A549 treated with RU486 at 1 μM for 4 hours (cell line): ENCODE measurements around the gene TXK. TPM values are rescaled to one million over a fixed set of nuclear protein-coding genes. Genes with fewer than 3 reads are reported as not detected.

Source experiments
- total RNA-seq: library from RNA; stranded (reverse); fragments of 200-300 nt; extraction: Qiagen RNA extraction; gene quantifications from 5 replicates; pipeline ENCODE4 v1.2.3, GENCODE V29; 2022; ENCODE audit warnings: low read depth

The TXK gene
- total RNA-seq, result 0.11 to 0.20 TPM (median 0.15 TPM) in 5 replicates

DNA sequence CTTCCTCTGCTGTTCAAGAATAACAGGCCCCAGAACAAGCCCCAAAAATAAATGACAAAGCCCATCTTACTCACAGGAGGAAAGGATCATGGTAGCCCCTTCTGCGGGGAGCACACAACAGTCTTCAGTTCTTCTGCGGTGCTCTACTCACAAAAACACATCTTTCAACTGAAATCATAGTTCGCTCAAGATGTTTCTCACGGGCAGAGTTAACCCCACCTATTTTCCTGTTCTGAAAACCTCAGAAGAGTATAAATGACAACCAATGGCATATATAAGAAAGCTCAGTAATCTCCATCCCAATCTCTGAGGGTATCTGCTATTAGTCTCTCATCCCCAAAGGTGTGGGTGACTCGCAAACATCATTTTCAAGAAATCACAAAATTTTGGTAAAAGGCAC, at the start of gene TXK:
TSS of gene TXK (minus strand) at position 170 of the 400 bp plus-strand sequence. CDS start at position 90, 80 bp downstream.

Other genes starting within 250 kb of the TXK start
- 4.7 to 7.6 TPM (median 5.6 TPM) in 5 replicates for gene NFXL1, start 219.7 kb downstream of the TXK start, total RNA-seq
- gene CNGA1, start 117.6 kb downstream of the TXK start, total RNA-seq, result 0.14 to 0.51 TPM in 2 of 5 replicates, not detected in the others
- gene NIPAL1, start 117.5 kb downstream of the TXK start, total RNA-seq, result 0.32 to 0.94 TPM (median 0.74 TPM) in 5 replicates
- 1.3 to 2.1 TPM (median 1.7 TPM) in 5 replicates for gene TEC, start 135.6 kb upstream of the TXK start, total RNA-seq
- 14.0 to 20.7 TPM (median 18.6 TPM) in 5 replicates for gene SLAIN2, start 207.3 kb upstream of the TXK start, total RNA-seq